ENCODE data around the gene KCNE1. TPM values are rescaled to one million over a fixed set of nuclear protein-coding genes. Genes with fewer than 3 reads are reported as not detected.
A peak's percentile ranks its signal among the peaks of the same experiment; 100 is the strongest.

KCNE1 gene
- total and polyA plus RNA-seq, 2 of the 13 experiments (the other 11 are each of a cell fraction or from before 2014, with no cell fraction given), result 0.35 TPM; not detected in 1

- in situ Hi-C loops (cut with HindIII; ENCODE audit: extremely low pct_ligation_motif_present, low pct_unique_long_range_greater_than_20kb) (no loop called here), intact Hi-C loops (cut with micrococcal nuclease; ENCODE audit: unreplicated experiment) (no loop called here)
- Histone ChIP-seq H3K9ac (ENCODE audit: insufficient read depth, low read depth, low read length) (no peak overlapping the region), H3K27me3 (ENCODE audit: control insufficient read depth in 1 of 2, insufficient read depth in 2 of 2, low read length in 2 of 2) (no peaks in the 10 kb centered on the region), H3K4me3 (replicated peaks in 1 of 3; ENCODE audit: insufficient read depth in 1 of 3, low read depth in 2 of 3, low read length in 3 of 3) (no peak overlapping the region), H3K27ac (ENCODE audit: extremely low read length, insufficient read depth, low read length) (no peak overlapping the region), H4K20me1 (ENCODE audit: insufficient read depth, low read length) (no peaks in the 10 kb centered on the region), H3K9me3 (ENCODE audit: low read length) (no peaks in the 10 kb centered on the region), H3K79me2 (ENCODE audit: insufficient read depth, low read length) (no peaks in the 10 kb centered on the region), H3K36me3 (replicated peaks in 1 of 2; ENCODE audit: control insufficient read depth in 1 of 2, insufficient read depth in 2 of 2, low read length in 2 of 2) (no peaks in the 10 kb centered on the region), H3K4me2 (ENCODE audit: low read depth, low read length) (no peak overlapping the region), H3K4me1 (ENCODE audit: insufficient read depth, low read length) (peaks cover 22% of the 10 kb centered on the region), H2AFZ (ENCODE audit: low read length) (no peak overlapping the region)
- TF ChIP-seq ZFP62 (CRISPR knock-in tag; IDR thresholded peaks at IDR 0.05) (no peak), ZNF589 (CRISPR knock-in tag; conservative IDR thresholded peaks at IDR 0.05) (no peak)
- ChIA-PET POLR2A (no interaction called here), CTCF (ENCODE audit: low intra/inter-chr PET ratio, low total read pairs) (no interaction called here)
- DNase-seq (ENCODE audit: low spot score), result peak; percentile 43
- no TSS peak for BruUV-seq (replicated peaks)
- ATAC-seq, result no peak
- 38% methylated on average over 2 of the region's 2 CpGs for WGBS (ENCODE audit: low lambda C conversion rate)
- FAIRE-seq, result no peak
Measured at GRCh38 chr21:34536820-34537219, 24.8 kb upstream of the KCNE1 start.

DNA sequence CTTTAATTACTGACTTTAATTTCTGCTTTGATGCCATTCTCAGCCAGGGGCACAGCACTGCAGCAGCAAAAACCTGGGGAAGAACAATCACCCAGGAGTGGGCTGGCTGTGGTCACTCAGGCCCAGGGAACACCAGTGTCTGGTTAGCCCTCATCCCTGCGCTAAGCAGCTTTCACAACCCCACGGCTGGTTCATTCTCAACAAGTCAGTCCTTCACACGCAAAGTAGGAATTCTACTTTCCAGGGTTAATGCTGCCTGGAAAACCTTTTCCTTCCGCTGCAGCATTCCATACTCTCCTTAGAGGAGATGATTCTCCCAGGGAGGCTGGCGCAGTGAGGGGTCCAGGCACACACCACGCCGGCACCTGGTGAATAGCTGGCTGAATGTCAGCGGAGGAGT is 24.3 kb upstream of the KCNE1 start:
- CTCF ChIA-PET (ENCODE audit: low intra/inter-chr PET ratio, low total read pairs), result no interaction called here
- H3K27ac ChIP-seq (ENCODE audit: extremely low read length, insufficient read depth, low read length), result no peak overlapping the region

More for the DNA sequence above, 24.3 kb upstream of the KCNE1 start:
- ATAC-seq, result no peak
- Histone ChIP-seq H3K9ac (ENCODE audit: insufficient read depth, low read depth, low read length) (no peak overlapping the region), H3K4me2 (ENCODE audit: low read depth, low read length) (no peak overlapping the region), H3K27me3 (ENCODE audit: control insufficient read depth in 1 of 2, insufficient read depth in 2 of 2, low read length in 2 of 2) (no peaks in the 10 kb centered on the region), H3K79me2 (ENCODE audit: insufficient read depth, low read length) (no peaks in the 10 kb centered on the region), H3K36me3 (replicated peaks in 1 of 2; ENCODE audit: control insufficient read depth in 1 of 2, insufficient read depth in 2 of 2, low read length in 2 of 2) (no peaks in the 10 kb centered on the region), H3K4me3 (replicated peaks in 1 of 3; ENCODE audit: insufficient read depth in 1 of 3, low read depth in 2 of 3, low read length in 3 of 3) (no peak overlapping the region), H2AFZ (ENCODE audit: low read length) (no peak overlapping the region), H3K4me1 (ENCODE audit: insufficient read depth, low read length) (peaks cover 22% of the 10 kb centered on the region), H3K9me3 (ENCODE audit: low read length) (no peaks in the 10 kb centered on the region), H4K20me1 (ENCODE audit: insufficient read depth, low read length) (no peaks in the 10 kb centered on the region)
- BruUV-seq (replicated peaks), result no TSS peak
- intact Hi-C loops (cut with micrococcal nuclease; ENCODE audit: unreplicated experiment) (no loop called here), in situ Hi-C loops (cut with HindIII; ENCODE audit: extremely low pct_ligation_motif_present, low pct_unique_long_range_greater_than_20kb) (no loop called here)
- FAIRE-seq, result no peak
- 97% methylated on average over 8 of the region's 8 CpGs for WGBS (ENCODE audit: low lambda C conversion rate)
- TF ChIP-seq SETDB1 (CRISPR knock-in tag; IDR thresholded peaks at IDR 0.05; ENCODE audit: borderline replicate concordance) (no peak), ZNF354B (CRISPR knock-in tag; IDR thresholded peaks at IDR 0.05) (no peak), ZNF335 (CRISPR knock-in tag; IDR thresholded peaks at IDR 0.05) (no peak), ZNF878 (CRISPR knock-in tag; IDR thresholded peaks at IDR 0.05) (no peak), ZNF564 (CRISPR knock-in tag; IDR thresholded peaks at IDR 0.05) (no peak), XBP1 (CRISPR knock-in tag; IDR thresholded peaks at IDR 0.05) (no peak), SATB2 (CRISPR knock-in tag; IDR thresholded peaks at IDR 0.05) (no peak), ZNF724P (CRISPR knock-in tag; IDR thresholded peaks at IDR 0.05; ENCODE audit: borderline replicate concordance) (no peak), ZNF777 (CRISPR knock-in tag; IDR thresholded peaks at IDR 0.05) (no peak), FOXP4 (CRISPR knock-in tag; IDR thresholded peaks at IDR 0.05) (no peak)
- TF ChIP-seq, protein P1, sequence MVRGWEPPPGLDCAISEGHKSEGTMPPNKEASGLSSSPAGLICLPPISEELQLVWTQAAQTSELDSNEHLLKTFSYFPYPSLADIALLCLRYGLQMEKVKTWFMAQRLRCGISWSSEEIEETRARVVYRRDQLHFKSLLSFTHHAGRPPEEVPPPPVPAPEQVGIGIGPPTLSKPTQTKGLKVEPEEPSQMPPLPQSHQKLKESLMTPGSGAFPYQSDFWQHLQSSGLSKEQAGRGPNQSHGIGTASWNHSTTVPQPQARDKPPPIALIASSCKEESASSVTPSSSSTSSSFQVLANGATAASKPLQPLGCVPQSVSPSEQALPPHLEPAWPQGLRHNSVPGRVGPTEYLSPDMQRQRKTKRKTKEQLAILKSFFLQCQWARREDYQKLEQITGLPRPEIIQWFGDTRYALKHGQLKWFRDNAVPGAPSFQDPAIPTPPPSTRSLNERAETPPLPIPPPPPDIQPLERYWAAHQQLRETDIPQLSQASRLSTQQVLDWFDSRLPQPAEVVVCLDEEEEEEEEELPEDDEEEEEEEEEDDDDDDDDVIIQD (CRISPR knock-in tag; IDR thresholded peaks at IDR 0.05; ENCODE audit: low read depth), result no peak
- DNase-seq (ENCODE audit: low spot score), result no peak
- POLR2A ChIA-PET, result no interaction called here
